Brain microvascular endothelial cell (primary cell): ENCODE measurements around the gene MACROD2.

ENCODE experiments used
- DNase-seq: peaks from one replicate; pipeline ENCODE4 v3.0.0-alpha.2; 2020
- H3K27ac ChIP-seq: fragments of 250-450 bp; sonication (Bioruptor Pico); 2 replicates; pipeline ENCODE4 v1.5.1; 2020; ENCODE audit warnings: mild to moderate bottlenecking, moderate library complexity
- H3K27me3 ChIP-seq: fragments of 250-450 bp; sonication (Bioruptor Pico); replicated peaks from 2 replicates; pipeline ENCODE4 v1.5.1; 2020; ENCODE audit warnings: mild to moderate bottlenecking
- H3K36me3 ChIP-seq: fragments of 250-450 bp; sonication (Bioruptor Pico); replicated peaks from 2 replicates; pipeline ENCODE4 v1.5.1; 2020; ENCODE audit warnings: mild to moderate bottlenecking
- H3K4me3 ChIP-seq: 2 replicates; pipeline ENCODE4 v1.5.1; 2011; ENCODE audit warnings: low read depth, mild to moderate bottlenecking, control low read depth, low read length, moderate library complexity
- CTCF ChIP-seq: IDR thresholded peaks from 2 replicates; pipeline ENCODE4 v1.5.1; 2011; ENCODE audit warnings: low read depth, mild to moderate bottlenecking, moderate library complexity, low read length, control low read depth, inconsistent platforms; ENCODE audit errors: missing control alignments
- in situ Hi-C: cut with HindIII; loops from 2 replicates; pipeline ENCODE4 v1.10.0; 2017; ENCODE audit warnings: low sequenced_read_pairs, low pct_ligation_motif_present

MACROD2 gene

GRCh38 chr20:14573676-14574075 lies 578.4 kb downstream of the MACROD2 start:
- in situ Hi-C loops: no loop called here

GRCh38 chr20:14576196-14576877 lies 581.0 kb downstream of the MACROD2 start:
- no peak for DNase-seq
- in situ Hi-C loops: no loop called here
- Histone ChIP-seq H3K36me3 (no peaks in the 10 kb centered on the region), H3K27me3 (no peaks in the 10 kb centered on the region), H3K27ac (no peak overlapping the region), H3K4me3 (no peak overlapping the region)
- TF ChIP-seq CTCF: no peak

More at GRCh38 chr20:14573676-14574075, 578.4 kb downstream of the MACROD2 start:
- DNase-seq: no peak
- Histone ChIP-seq H3K36me3 (no peaks in the 10 kb centered on the region), H3K27me3 (no peaks in the 10 kb centered on the region), H3K27ac (no peak overlapping the region), H3K4me3 (no peak overlapping the region)
- TF ChIP-seq CTCF: no peak

- no peak for DNase-seq
- Histone ChIP-seq H3K27me3 (no peaks in the 10 kb centered on the region), H3K4me3 (no peak overlapping the region), H3K36me3 (no peaks in the 10 kb centered on the region), H3K27ac (no peak overlapping the region)
- TF ChIP-seq CTCF: no peak
- in situ Hi-C loops: no loop called here
These were observed 585.2 kb downstream of the MACROD2 start for GRCh38 chr20:14580418-14581074.

- no peak for TF ChIP-seq CTCF
- Histone ChIP-seq H3K36me3 (no peaks in the 10 kb centered on the region), H3K4me3 (no peak overlapping the region), H3K27me3 (no peaks in the 10 kb centered on the region), H3K27ac (no peak overlapping the region)
- in situ Hi-C loops: no loop called here
- DNase-seq: no peak
These were observed 586.4 kb downstream of the MACROD2 start for GRCh38 chr20:14581731-14582130.

- in situ Hi-C loops: no loop called here
- Histone ChIP-seq H3K27me3 (no peaks in the 10 kb centered on the region), H3K4me3 (no peak overlapping the region), H3K36me3 (no peaks in the 10 kb centered on the region), H3K27ac (no peak overlapping the region)
- no peak for DNase-seq
- no peak for TF ChIP-seq CTCF
These were observed 587.5 kb downstream of the MACROD2 start for GRCh38 chr20:14582855-14583254.

- no peaks in the 10 kb centered on the region for H3K36me3 ChIP-seq
- no peak overlapping the region for H3K4me3 ChIP-seq
- no peak overlapping the region for H3K27ac ChIP-seq
- TF ChIP-seq CTCF: no peak
- in situ Hi-C loops: no loop called here
- DNase-seq: no peak
- no peaks in the 10 kb centered on the region for H3K27me3 ChIP-seq
These were observed 588.1 kb downstream of the MACROD2 start for GRCh38 chr20:14583413-14583812.
